H1 (cell line): ENCODE measurements around the gene SPAG17.

Experiments
- CTCF ChIP-seq, 3 experiments: IDR thresholded peaks; 1 replicate in 2 of 3; 2 replicates in 1 of 3; pipeline versions ENCODE4 v1.5.1 to v1.6.1; 2011; ENCODE audit warnings: low read length in 3 of 3, mild to moderate bottlenecking in 3 of 3, inconsistent platforms in 2 of 3, low read depth in 1 of 3, moderate library complexity in 1 of 3; ENCODE audit not compliant: insufficient read depth in 1 of 3; ENCODE audit errors: control extremely low read depth in 1 of 3
- EZH2 ChIP-seq: fragments of 200-600 bp; sonication (generic); IDR thresholded peaks from 2 replicates; pipeline ENCODE4 v1.7.1; 2012; ENCODE audit warnings: low read depth, mild to moderate bottlenecking, moderate library complexity, low read length, inconsistent platforms; ENCODE audit not compliant: severe bottlenecking
- GABPA ChIP-seq: IDR thresholded peaks from 2 replicates; pipeline ENCODE4 v1.6.1; 2011; ENCODE audit warnings: mild to moderate bottlenecking, low read length, moderate library complexity, borderline replicate concordance; ENCODE audit not compliant: insufficient read depth
- MAFK ChIP-seq: IDR thresholded peaks from 2 replicates; pipeline ENCODE4 v1.6.1; 2012; ENCODE audit warnings: low read depth, mild to moderate bottlenecking, improper control_type of control experiment, low read length
- POLR2A ChIP-seq, 2 experiments: IDR thresholded peaks; 1 replicate in 1 of 2; 2 replicates in 1 of 2; pipeline ENCODE4 v1.6.1; 2011; ENCODE audit warnings: low read depth in 2 of 2, low read length in 2 of 2, mild to moderate bottlenecking in 2 of 2; ENCODE audit errors: control extremely low read depth in 1 of 2
- POU5F1 ChIP-seq: IDR thresholded peaks from 2 replicates; pipeline ENCODE4 v1.6.1; 2011; ENCODE audit warnings: low read depth, mild to moderate bottlenecking, low read length, moderate library complexity
- SIN3A ChIP-seq, 2 experiments: IDR thresholded peaks in 1 of 2; conservative IDR thresholded peaks in 1 of 2; 2 replicates each; pipeline ENCODE4 v1.6.1; 2011 to 2012; ENCODE audit warnings: low read length in 2 of 2, improper control_type of control experiment in 1 of 2, low read depth in 1 of 2, mild to moderate bottlenecking in 1 of 2

GRCh38 chr1:117930484-117930883 lies 254.5 kb downstream of the SPAG17 start:
- TF ChIP-seq POLR2A (IDR thresholded peaks at IDR 0.05; ENCODE audit: control extremely low read depth in 1 of 2, low read depth in 2 of 2, low read length in 2 of 2) (no peak), SIN3A (conservative IDR thresholded peaks at IDR 0.05 in 1 of 2, IDR thresholded peaks at IDR 0.05 in 1 of 2; ENCODE audit: low read depth in 1 of 2, low read length in 2 of 2) (no peak), CTCF (IDR thresholded peaks at IDR 0.05; ENCODE audit: control extremely low read depth in 1 of 3, insufficient read depth in 1 of 3, low read depth in 1 of 3, low read length in 3 of 3) (no peak), POU5F1 (no peak), EZH2 (no peak), MAFK (no peak), GABPA (no peak)
